ENCODE measurements around the gene TSFM. TPM values are rescaled to one million over a fixed set of nuclear protein-coding genes. Genes with fewer than 3 reads are reported as not detected.
A peak's percentile ranks its signal among the peaks of the same experiment; 100 is the strongest.

Gene TSFM
- total RNA-seq, 1 donor from 2014 or later, result 17.9 TPM

DNA sequence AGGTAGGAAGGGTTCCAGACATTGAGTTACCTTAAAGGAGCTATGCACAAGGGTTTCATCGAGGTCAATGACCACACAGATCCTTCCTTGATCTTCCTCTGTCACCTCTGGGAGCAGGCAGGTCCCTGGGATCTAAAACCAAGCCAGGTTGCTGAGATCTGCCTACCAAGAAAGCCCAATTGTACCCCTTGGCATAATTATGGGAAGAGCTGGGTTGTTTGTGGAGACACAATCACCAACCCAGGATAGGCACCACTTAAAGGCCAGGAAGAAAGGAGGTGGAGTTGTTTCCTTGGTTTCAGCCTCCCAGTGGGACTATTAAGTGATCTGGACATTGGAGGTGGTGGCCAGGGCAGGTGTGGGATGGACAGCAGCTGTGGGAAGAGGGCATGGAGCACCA, 44.4 kb downstream of the TSFM start:
- Histone ChIP-seq H3K36me3 (peaks cover 3 to 77% of the 10 kb centered on the region in 2 donors), H3K4me1 (peaks cover 65% of the 10 kb centered on the region), H3K27me3 (no peaks in the 10 kb centered on the region), H3K9me3 (no peaks in the 10 kb centered on the region), H3K27ac (no peak overlapping the region), H3K4me3 (no peak overlapping the region)
- DNase-seq (ENCODE audit: extremely low spot score in 2 of 2), result no peak
- intact Hi-C loops (cut with DNase I), result no loop called here
- TF ChIP-seq, protein P1, sequence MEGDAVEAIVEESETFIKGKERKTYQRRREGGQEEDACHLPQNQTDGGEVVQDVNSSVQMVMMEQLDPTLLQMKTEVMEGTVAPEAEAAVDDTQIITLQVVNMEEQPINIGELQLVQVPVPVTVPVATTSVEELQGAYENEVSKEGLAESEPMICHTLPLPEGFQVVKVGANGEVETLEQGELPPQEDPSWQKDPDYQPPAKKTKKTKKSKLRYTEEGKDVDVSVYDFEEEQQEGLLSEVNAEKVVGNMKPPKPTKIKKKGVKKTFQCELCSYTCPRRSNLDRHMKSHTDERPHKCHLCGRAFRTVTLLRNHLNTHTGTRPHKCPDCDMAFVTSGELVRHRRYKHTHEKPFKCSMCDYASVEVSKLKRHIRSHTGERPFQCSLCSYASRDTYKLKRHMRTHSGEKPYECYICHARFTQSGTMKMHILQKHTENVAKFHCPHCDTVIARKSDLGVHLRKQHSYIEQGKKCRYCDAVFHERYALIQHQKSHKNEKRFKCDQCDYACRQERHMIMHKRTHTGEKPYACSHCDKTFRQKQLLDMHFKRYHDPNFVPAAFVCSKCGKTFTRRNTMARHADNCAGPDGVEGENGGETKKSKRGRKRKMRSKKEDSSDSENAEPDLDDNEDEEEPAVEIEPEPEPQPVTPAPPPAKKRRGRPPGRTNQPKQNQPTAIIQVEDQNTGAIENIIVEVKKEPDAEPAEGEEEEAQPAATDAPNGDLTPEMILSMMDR (IDR thresholded peaks at IDR 0.05), result no peak
- TF ChIP-seq POLR2A (IDR thresholded peaks at IDR 0.05) (no peak), POLR2AphosphoS5 (IDR thresholded peaks at IDR 0.05; ENCODE audit: insufficient read depth in 1 of 2, low read depth in 1 of 2) (no peak)

DNA sequence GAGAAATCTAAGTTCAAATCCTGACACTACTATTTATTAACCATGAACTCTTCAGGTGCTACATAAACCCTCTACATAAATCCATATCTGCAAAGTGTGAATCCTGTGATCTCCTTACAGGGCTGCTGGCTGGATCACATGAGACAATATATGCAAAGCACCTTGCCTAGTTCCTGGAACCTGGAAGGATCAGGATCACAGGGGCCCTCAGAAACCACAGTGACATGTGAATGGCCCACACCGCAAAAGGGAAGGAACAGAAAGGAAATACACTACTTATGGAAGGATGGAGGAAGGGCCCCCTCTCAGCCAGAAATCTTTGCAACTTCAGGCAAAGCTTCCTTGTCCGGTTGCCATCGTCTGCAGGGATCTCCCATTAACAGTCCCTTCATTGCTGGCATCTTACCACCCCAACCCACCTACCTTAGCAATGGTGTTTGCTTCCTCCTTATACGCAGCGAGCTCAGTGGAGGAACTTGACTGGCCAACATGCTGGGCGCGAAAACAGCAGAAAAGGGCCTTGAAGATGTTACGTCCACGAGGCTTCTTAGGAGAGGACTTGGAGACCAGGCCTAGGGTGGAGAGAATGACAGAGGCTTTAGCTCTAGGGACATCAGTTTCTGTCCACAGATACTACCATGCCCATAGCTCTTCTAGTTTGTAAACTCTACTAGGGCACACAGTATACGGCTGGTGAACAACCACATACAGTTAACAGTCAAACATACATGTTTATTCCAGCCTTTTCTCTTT, 46.6 kb downstream of the TSFM start:
- no peak overlapping the region for H3K4me3 ChIP-seq
- H3K9me3 ChIP-seq, result no peaks in the 10 kb centered on the region
- no peak for TF ChIP-seq POLR2AphosphoS5 (IDR thresholded peaks at IDR 0.05; ENCODE audit: insufficient read depth in 1 of 2, low read depth in 1 of 2)
- TF ChIP-seq, protein P1 (IDR thresholded peaks at IDR 0.05), result no peak
- no peak for TF ChIP-seq POLR2A (IDR thresholded peaks at IDR 0.05)
- H3K27me3 ChIP-seq, result no peaks in the 10 kb centered on the region
- intact Hi-C loops (cut with DNase I), result no loop called here
- peaks cover 68% of the 10 kb centered on the region for H3K4me1 ChIP-seq
- no peak overlapping the region for H3K27ac ChIP-seq
- peaks cover 3 to 55% of the 10 kb centered on the region in 2 donors for H3K36me3 ChIP-seq
- no peak for DNase-seq (ENCODE audit: extremely low spot score in 2 of 2)

- Histone ChIP-seq H3K27me3 (no peaks in the 10 kb centered on the region), H3K27ac (peak overlapping the region; percentile 73), H3K9me3 (no peaks in the 10 kb centered on the region), H3K4me1 (peaks cover 80% of the 10 kb centered on the region), H3K36me3 (peaks cover 3 to 43% of the 10 kb centered on the region in 2 donors), H3K4me3 (no peak overlapping the region)
- no peak for DNase-seq (ENCODE audit: extremely low spot score in 2 of 2)
- TF ChIP-seq, protein P1 (IDR thresholded peaks at IDR 0.05), result no peak
- TF ChIP-seq POLR2AphosphoS5 (IDR thresholded peaks at IDR 0.05; ENCODE audit: insufficient read depth in 1 of 2, low read depth in 1 of 2), result no peak
- intact Hi-C loops (cut with DNase I), result loop anchor here (5.0 to 10.0 kb wide), 2 partner anchors 56 to 67 kb away; partner anchors contain the start of genes EEF1AKMT3 and METTL1
These were observed 47.8 kb downstream of the TSFM start for GRCh38 chr12:57830393-57830792.

DNA sequence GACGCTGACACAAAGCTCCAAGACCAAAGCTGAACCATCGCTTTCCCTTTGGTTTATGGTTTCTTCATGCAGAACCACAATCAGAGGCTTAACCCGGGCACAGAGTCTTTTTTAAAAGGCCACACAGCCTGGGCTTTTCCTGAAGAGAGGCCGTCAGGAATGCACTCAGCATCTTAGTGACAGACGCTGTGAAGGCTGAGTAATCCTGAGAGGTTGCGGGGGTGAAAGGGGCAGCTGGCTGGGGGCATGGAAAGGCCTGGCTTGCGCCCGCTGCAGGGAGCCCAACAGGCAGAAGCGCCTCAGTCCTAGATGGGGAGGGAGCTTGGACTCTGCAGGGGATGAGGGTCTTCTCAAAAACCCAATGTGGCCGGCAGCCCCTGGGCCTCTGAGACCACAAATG, 50.4 kb downstream of the TSFM start:
- Histone ChIP-seq H3K9me3 (no peaks in the 10 kb centered on the region), H3K4me3 (peak overlapping the region; percentile 11 to 23), H3K27ac (peak overlapping the region; percentile 52), H3K4me1 (peaks cover 99% of the 10 kb centered on the region), H3K36me3 (peaks cover 0 to 17% of the 10 kb centered on the region in 2 donors), H3K27me3 (no peaks in the 10 kb centered on the region)
- TF ChIP-seq, protein P1 (IDR thresholded peaks at IDR 0.05), result no peak
- no peak for TF ChIP-seq POLR2A (IDR thresholded peaks at IDR 0.05)
- no peak for TF ChIP-seq POLR2AphosphoS5 (IDR thresholded peaks at IDR 0.05; ENCODE audit: insufficient read depth in 1 of 2, low read depth in 1 of 2)
- DNase-seq (ENCODE audit: extremely low spot score in 2 of 2), result no peak
- intact Hi-C loops (cut with DNase I), result loop anchor here (5.0 to 10.0 kb wide), 2 partner anchors 58 to 64 kb away; partner anchors contain the start of genes EEF1AKMT3 and METTL1

DNA sequence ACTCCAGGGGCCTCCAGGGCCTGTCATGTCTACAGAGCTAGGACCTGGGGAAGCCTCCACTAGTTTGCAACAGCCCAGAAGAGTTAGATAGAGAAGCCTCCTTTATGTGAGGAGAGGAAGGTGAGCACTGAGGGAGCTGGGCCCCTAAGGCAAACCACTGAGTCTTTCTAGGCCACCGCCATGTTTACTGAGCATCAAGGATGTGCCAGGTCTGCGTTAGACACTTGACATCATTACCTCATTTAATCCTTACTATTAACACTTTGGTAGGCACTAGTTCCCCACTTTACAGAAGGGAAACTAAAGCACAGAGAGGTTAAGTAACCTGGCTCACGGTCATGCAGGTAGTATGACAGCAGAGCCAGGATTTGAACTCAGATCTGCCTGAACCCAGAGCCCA, 51.1 kb downstream of the TSFM start:
- Histone ChIP-seq H3K4me3 (peak overlapping the region; percentile 11 to 23), H3K27me3 (no peaks in the 10 kb centered on the region), H3K36me3 (peaks cover 0 to 10% of the 10 kb centered on the region in 2 donors), H3K9me3 (no peaks in the 10 kb centered on the region), H3K27ac (peak overlapping the region; percentile 52), H3K4me1 (peaks cover 100% of the 10 kb centered on the region)
- TF ChIP-seq, protein P1 (IDR thresholded peaks at IDR 0.05), result no peak
- TF ChIP-seq POLR2AphosphoS5 (IDR thresholded peaks at IDR 0.05; ENCODE audit: insufficient read depth in 1 of 2, low read depth in 1 of 2) (no peak), POLR2A (IDR thresholded peaks at IDR 0.05) (no peak)
- intact Hi-C loops (cut with DNase I), result loop anchor here (5.0 to 10.0 kb wide), 2 partner anchors 59 to 64 kb away; partner anchors contain the start of genes EEF1AKMT3 and METTL1
- DNase-seq (ENCODE audit: extremely low spot score in 2 of 2), result no peak

All from vagina (tissue), 2 donors.